ENCODE data around the gene SPEF1.
"Not testable (repeated sequence)": the region's sequence is repeated elsewhere in the genome, so short reads cannot be mapped to it uniquely, and the experiment has no call there.

DNA sequence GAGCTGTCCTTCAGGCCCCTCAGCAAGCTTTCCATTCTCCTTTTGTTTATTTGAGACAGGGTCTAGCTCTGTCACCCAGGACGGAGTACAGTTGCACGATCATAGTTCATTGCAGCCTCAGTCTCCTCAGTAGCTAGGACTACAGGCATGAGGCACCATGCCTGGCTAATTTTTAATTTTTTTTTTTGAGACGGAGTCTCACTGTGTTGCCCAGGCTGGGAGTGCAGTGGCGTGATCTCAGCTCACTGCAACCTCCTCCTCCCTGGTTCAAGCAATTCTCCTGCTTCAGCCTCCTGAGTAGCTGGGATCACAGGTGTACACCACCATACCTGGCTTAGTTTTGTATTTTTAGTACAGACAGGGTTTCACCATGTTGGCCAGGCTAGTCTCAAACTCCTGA is 8.0 kb upstream of the SPEF1 start:
- TF ChIP-seq, protein P1, sequence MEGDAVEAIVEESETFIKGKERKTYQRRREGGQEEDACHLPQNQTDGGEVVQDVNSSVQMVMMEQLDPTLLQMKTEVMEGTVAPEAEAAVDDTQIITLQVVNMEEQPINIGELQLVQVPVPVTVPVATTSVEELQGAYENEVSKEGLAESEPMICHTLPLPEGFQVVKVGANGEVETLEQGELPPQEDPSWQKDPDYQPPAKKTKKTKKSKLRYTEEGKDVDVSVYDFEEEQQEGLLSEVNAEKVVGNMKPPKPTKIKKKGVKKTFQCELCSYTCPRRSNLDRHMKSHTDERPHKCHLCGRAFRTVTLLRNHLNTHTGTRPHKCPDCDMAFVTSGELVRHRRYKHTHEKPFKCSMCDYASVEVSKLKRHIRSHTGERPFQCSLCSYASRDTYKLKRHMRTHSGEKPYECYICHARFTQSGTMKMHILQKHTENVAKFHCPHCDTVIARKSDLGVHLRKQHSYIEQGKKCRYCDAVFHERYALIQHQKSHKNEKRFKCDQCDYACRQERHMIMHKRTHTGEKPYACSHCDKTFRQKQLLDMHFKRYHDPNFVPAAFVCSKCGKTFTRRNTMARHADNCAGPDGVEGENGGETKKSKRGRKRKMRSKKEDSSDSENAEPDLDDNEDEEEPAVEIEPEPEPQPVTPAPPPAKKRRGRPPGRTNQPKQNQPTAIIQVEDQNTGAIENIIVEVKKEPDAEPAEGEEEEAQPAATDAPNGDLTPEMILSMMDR (IDR thresholded peaks at IDR 0.05 in 8 of 11, conservative IDR thresholded peaks at IDR 0.05 in 3 of 11), result not testable (repeated sequence)
- not testable (repeated sequence) for TF ChIP-seq POLR2AphosphoS5 (IDR thresholded peaks at IDR 0.05)
